ENCODE data around the gene TMEM270. TPM values are rescaled to one million over a fixed set of nuclear protein-coding genes. Genes with fewer than 3 reads are reported as not detected.

The TMEM270 gene
- total RNA-seq, 2 experiments from 2014 or later: not detected

- ATAC-seq (ENCODE audit: poor library complexity): no peak
- H3K27ac Mint-ChIP-seq: no peak overlapping the region
- no peak overlapping the region for H3K4me3 Mint-ChIP-seq
- no peak for TF ChIP-seq CTCF (IDR thresholded peaks at IDR 0.05)
- H3K4me1 ChIP-seq (ENCODE audit: insufficient read depth, low read length): no peaks in the 10 kb centered on the region
- H3K36me3 Mint-ChIP-seq (ENCODE audit: low read depth): no peaks in the 10 kb centered on the region
- CTCF ChIA-PET: no interaction called here
- H3K36me3 ChIP-seq (ENCODE audit: insufficient read depth, low read length): no peaks in the 10 kb centered on the region
- H3K4me3 ChIP-seq (ENCODE audit: low read length): no peak overlapping the region
- no peak for DNase-seq
- POLR2A ChIA-PET: no interaction called here
- no peaks in the 10 kb centered on the region for H3K27me3 ChIP-seq (ENCODE audit: control insufficient read depth in 1 of 2, insufficient read depth in 2 of 2, low read length in 2 of 2)
- no peaks in the 10 kb centered on the region for H3K9me3 Mint-ChIP-seq
- no peaks in the 10 kb centered on the region for H3K9me3 ChIP-seq (ENCODE audit: control insufficient read depth in 1 of 2, insufficient read depth in 1 of 2, low read length in 2 of 2)
- intact Hi-C loops (cut with DNase I, micrococcal nuclease): no loop called here
- no peak overlapping the region for H3K27ac ChIP-seq (ENCODE audit: low read depth in 1 of 2, low read length in 2 of 2)
- no peaks in the 10 kb centered on the region for H3K4me1 Mint-ChIP-seq (ENCODE audit: low read depth)
- no peaks in the 10 kb centered on the region for H3K27me3 Mint-ChIP-seq
Observed at GRCh38 chr7:73912223-73912622, 51.3 kb downstream of the TMEM270 start.

Other genes starting within 250 kb of the TMEM270 start
- not detected for gene MLXIPL, start 236.6 kb upstream of the TMEM270 start, total RNA-seq
- gene VPS37D, start 193.3 kb upstream of the TMEM270 start, total RNA-seq: under 1 TPM; 0.81 to 0.96 TPM
- 10 to 100 TPM; 14.0 to 14.4 TPM for gene DNAJC30, start 177.7 kb upstream of the TMEM270 start, total RNA-seq
- 100 to 1,000 TPM in 1 of 2 experiments, 10 to 100 TPM in 1; 96.1 to 103 TPM for gene BUD23, start 177.6 kb upstream of the TMEM270 start, total RNA-seq
- gene STX1A, start 141.5 kb upstream of the TMEM270 start, total RNA-seq: 10 to 100 TPM; 15.5 to 20.7 TPM
- 10 to 100 TPM in 1 of 2 experiments, 1 to 10 TPM in 1; 8.5 to 11.5 TPM for gene ABHD11, start 122.4 kb upstream of the TMEM270 start, total RNA-seq
- not detected for gene CLDN3, start 90.9 kb upstream of the TMEM270 start, total RNA-seq
- gene CLDN4, start 30.2 kb upstream of the TMEM270 start, total RNA-seq: under 1 TPM; 0.05 to 0.14 TPM
- gene METTL27, start 18.6 kb upstream of the TMEM270 start, total RNA-seq: 1 to 10 TPM; 1.6 to 2.1 TPM
- gene ELN, start 167.0 kb downstream of the TMEM270 start, total RNA-seq: not detected
- gene LIMK1, start 222.6 kb downstream of the TMEM270 start, total RNA-seq: 1 to 10 TPM; 7.8 to 8.2 TPM

All from CD4-positive, alpha-beta T cell (primary cell).